ENCODE data around the gene MLIP. TPM values are rescaled to one million over a fixed set of nuclear protein-coding genes. Genes with fewer than 3 reads are reported as not detected.

The MLIP gene
- total RNA-seq, 4 donors from 2014 or later: 0.64 to 4.3 (median 2.5) TPM

- TF ChIP-seq POLR2A (IDR thresholded peaks at IDR 0.05): no peak
- TF ChIP-seq, protein P1, sequence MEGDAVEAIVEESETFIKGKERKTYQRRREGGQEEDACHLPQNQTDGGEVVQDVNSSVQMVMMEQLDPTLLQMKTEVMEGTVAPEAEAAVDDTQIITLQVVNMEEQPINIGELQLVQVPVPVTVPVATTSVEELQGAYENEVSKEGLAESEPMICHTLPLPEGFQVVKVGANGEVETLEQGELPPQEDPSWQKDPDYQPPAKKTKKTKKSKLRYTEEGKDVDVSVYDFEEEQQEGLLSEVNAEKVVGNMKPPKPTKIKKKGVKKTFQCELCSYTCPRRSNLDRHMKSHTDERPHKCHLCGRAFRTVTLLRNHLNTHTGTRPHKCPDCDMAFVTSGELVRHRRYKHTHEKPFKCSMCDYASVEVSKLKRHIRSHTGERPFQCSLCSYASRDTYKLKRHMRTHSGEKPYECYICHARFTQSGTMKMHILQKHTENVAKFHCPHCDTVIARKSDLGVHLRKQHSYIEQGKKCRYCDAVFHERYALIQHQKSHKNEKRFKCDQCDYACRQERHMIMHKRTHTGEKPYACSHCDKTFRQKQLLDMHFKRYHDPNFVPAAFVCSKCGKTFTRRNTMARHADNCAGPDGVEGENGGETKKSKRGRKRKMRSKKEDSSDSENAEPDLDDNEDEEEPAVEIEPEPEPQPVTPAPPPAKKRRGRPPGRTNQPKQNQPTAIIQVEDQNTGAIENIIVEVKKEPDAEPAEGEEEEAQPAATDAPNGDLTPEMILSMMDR (IDR thresholded peaks at IDR 0.05): no peak
- no peak for DNase-seq
- Histone ChIP-seq H3K9me3 (no peaks in the 10 kb centered on the region), H3K36me3 (no peaks in the 10 kb centered on the region), H3K27ac (no peak overlapping the region), H3K27me3 (no peaks in the 10 kb centered on the region), H3K4me3 (no peak overlapping the region), H3K4me1 (peaks cover 0 to 13% (median 0%) of the 10 kb centered on the region in 3 donors)
- intact Hi-C loops (cut with DNase I): no loop called here
- 84 to 94% methylated on average over 1 of the region's 1 CpG for WGBS, 2 donors
Observed at GRCh38 chr6:54282186-54282585, 170.9 kb downstream of the MLIP start.

DNA sequence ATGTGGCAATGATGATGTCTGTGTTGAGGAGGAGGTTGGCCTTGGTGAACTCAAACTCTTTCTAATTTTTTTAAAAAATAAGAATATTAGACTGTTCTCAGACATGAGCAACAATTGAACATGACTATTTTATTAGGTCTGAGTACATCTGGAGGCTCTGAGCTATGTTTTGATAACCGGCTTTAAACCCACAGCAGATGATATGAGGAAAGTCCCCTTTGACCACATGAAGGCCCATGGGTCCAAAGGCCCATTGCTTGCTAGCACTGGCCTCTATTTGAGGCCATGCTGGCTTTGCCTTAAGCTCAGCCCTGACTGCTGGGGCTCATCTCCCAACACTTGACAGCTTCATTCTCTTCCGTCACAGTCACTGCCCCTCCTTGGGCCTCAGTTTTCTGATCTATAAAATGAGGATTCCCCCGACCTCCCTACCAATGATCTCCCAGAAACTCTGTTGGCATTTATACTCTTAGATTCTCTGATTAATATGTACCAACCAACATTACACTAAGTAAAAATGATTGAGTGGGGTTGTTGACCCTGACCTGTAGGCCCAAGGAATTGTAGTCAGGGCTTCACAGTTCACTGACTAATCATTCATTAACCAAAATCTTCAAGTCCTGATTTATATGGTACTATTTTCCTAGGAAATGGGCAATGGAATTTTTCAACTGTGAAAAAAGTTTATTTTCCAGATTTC lies 173.1 kb downstream of the MLIP start:
- TF ChIP-seq, protein P1 (IDR thresholded peaks at IDR 0.05): no peak
- no peak for TF ChIP-seq POLR2A (IDR thresholded peaks at IDR 0.05)
- DNase-seq: no peak
- 69 to 82% methylated on average over 3 of the region's 3 CpGs for WGBS, 2 donors
- Histone ChIP-seq H3K36me3 (no peaks in the 10 kb centered on the region), H3K4me1 (peaks cover 0 to 13% (median 0%) of the 10 kb centered on the region in 3 donors), H3K27me3 (no peaks in the 10 kb centered on the region), H3K27ac (no peak overlapping the region), H3K4me3 (no peak overlapping the region), H3K9me3 (no peaks in the 10 kb centered on the region)
- intact Hi-C loops (cut with DNase I): no loop called here

- intact Hi-C loops (cut with DNase I): no loop called here
- Histone ChIP-seq H3K4me3 (no peak overlapping the region), H3K4me1 (peaks cover 0 to 13% (median 0%) of the 10 kb centered on the region in 3 donors), H3K27me3 (no peaks in the 10 kb centered on the region), H3K27ac (no peak overlapping the region), H3K9me3 (no peaks in the 10 kb centered on the region), H3K36me3 (no peaks in the 10 kb centered on the region)
- no peak for TF ChIP-seq POLR2A (IDR thresholded peaks at IDR 0.05)
- TF ChIP-seq, protein P1 (IDR thresholded peaks at IDR 0.05): no peak
- WGBS, 2 donors: 56 to 64% methylated on average over 3 of the region's 3 CpGs
- DNase-seq: no peak
Observed at GRCh38 chr6:54285595-54285994, 174.4 kb downstream of the MLIP start.

DNA sequence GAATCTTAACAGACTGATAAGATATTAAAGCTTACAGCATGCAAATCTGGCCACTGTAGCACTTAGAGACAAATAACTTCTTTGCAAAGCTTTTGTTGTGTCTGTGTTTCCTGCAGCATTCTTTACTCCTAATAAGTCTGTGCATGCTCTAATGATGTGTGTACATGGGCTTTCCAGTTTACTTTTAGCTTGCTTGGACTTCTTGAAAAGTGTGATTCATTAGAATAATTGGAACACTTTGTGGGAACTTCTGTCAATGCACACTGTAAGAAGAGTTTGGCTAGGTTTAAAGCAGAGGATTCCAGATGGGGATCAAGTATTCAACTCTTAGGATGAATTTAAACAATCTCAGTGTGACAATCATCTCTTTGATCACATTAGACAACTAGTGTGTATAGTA lies 174.9 kb downstream of the MLIP start:
- Histone ChIP-seq H3K36me3 (no peaks in the 10 kb centered on the region), H3K4me1 (peaks cover 0 to 13% (median 0%) of the 10 kb centered on the region in 3 donors), H3K27ac (no peak overlapping the region), H3K4me3 (no peak overlapping the region), H3K9me3 (no peaks in the 10 kb centered on the region), H3K27me3 (no peaks in the 10 kb centered on the region)
- no peak for DNase-seq
- intact Hi-C loops (cut with DNase I): no loop called here
- TF ChIP-seq, protein P1 (IDR thresholded peaks at IDR 0.05): no peak
- TF ChIP-seq POLR2A (IDR thresholded peaks at IDR 0.05): no peak

- Histone ChIP-seq H3K4me3 (no peak overlapping the region), H3K27ac (no peak overlapping the region), H3K9me3 (no peaks in the 10 kb centered on the region), H3K27me3 (no peaks in the 10 kb centered on the region), H3K4me1 (peaks cover 0 to 13% (median 0%) of the 10 kb centered on the region in 3 donors), H3K36me3 (no peaks in the 10 kb centered on the region)
- WGBS, 2 donors: 91 to 95% methylated on average over 2 of the region's 2 CpGs
- TF ChIP-seq, protein P1 (IDR thresholded peaks at IDR 0.05): no peak
- no peak for TF ChIP-seq POLR2A (IDR thresholded peaks at IDR 0.05)
- intact Hi-C loops (cut with DNase I): no loop called here
- no peak for DNase-seq
Observed at GRCh38 chr6:54288474-54288873, 177.2 kb downstream of the MLIP start.
